Ishikawa (cell line): ENCODE results near the gene RREB1.

Experiments used
- CEBPB ChIP-seq: IDR thresholded peaks from 2 replicates; pipeline ENCODE4 v1.6.1; 2012
- CREB1 ChIP-seq: IDR thresholded peaks from 2 replicates; pipeline ENCODE4 v1.6.1; 2012; ENCODE audit warnings: low read depth
- NFIC ChIP-seq: IDR thresholded peaks from 2 replicates; pipeline ENCODE4 v1.6.1; 2012
- REST ChIP-seq: IDR thresholded peaks from 2 replicates; pipeline ENCODE4 v1.6.1; 2012; ENCODE audit warnings: low read depth, mild to moderate bottlenecking

GRCh38 chr6:7250812-7251211 lies 143.1 kb downstream of the RREB1 start:
- TF ChIP-seq CEBPB (no peak), NFIC (no peak), REST (no peak), CREB1 (no peak)
